Activated naive CD8-positive, alpha-beta T cell treated with anti-CD3 and anti-CD28 coated beads, Interleukin-2, amount 10 ng/mL, durations not matched to agents 7 days and 5 days (primary cell): ENCODE results near the gene ZNF830. TPM values are rescaled to one million over a fixed set of nuclear protein-coding genes. Genes with fewer than 3 reads are reported as not detected.
A peak's percentile ranks its signal among the peaks of the same experiment; 100 is the strongest.
"Not testable (repeated sequence)": the region's sequence is repeated elsewhere in the genome, so short reads cannot be mapped to it uniquely, and the experiment has no call there.

Experiments
- ATAC-seq: fragments of 150-1000 bp; cut with Tn5 transposase; one replicate; pipeline ENCODE4 v1.10.0; 2021; ENCODE audit warnings: low read depth, moderate library complexity
- POLR2A ChIA-PET: fragments of 350-600 bp; sonication (Branson Sonifier 250); formaldehyde crosslinking; loops from one replicate; lab custom pipeline; 2021; ENCODE audit warnings: antibody characterized with exemption; lab: Charles Lee
- DNase-seq: peaks from one replicate; pipeline ENCODE4 v3.0.0; 2021
- H3K27ac Mint-ChIP-seq: one replicate; pipeline ENCODE4 v1.8.0; 2022; ENCODE audit warnings: mild to moderate bottlenecking, mixed read lengths
- H3K27me3 Mint-ChIP-seq: one replicate; pipeline ENCODE4 v1.8.0; 2022; ENCODE audit warnings: mild to moderate bottlenecking, moderate library complexity, mixed read lengths
- H3K36me3 Mint-ChIP-seq: one replicate; pipeline ENCODE4 v1.8.0; 2021; ENCODE audit warnings: mild to moderate bottlenecking, mixed read lengths
- H3K4me1 Mint-ChIP-seq: one replicate; pipeline ENCODE4 v1.8.0; 2021; ENCODE audit warnings: mixed read lengths
- H3K4me3 Mint-ChIP-seq: one replicate; pipeline ENCODE4 v1.8.0; 2022; ENCODE audit warnings: mild to moderate bottlenecking, moderate library complexity, mixed read lengths
- H3K9me3 Mint-ChIP-seq: one replicate; pipeline ENCODE4 v1.8.0; 2021; ENCODE audit warnings: mixed read lengths
- total RNA-seq, 2 experiments: library from RNA; stranded (reverse); gene quantifications; one replicate each; pipeline ENCODE4 v1.2.3, GENCODE V29; 2021

The ZNF830 gene, protein sequence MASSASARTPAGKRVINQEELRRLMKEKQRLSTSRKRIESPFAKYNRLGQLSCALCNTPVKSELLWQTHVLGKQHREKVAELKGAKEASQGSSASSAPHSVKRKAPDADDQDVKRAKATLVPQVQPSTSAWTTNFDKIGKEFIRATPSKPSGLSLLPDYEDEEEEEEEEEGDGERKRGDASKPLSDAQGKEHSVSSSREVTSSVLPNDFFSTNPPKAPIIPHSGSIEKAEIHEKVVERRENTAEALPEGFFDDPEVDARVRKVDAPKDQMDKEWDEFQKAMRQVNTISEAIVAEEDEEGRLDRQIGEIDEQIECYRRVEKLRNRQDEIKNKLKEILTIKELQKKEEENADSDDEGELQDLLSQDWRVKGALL
- 10 to 100 TPM; 29.5 to 33.4 TPM for total RNA-seq

DNA sequence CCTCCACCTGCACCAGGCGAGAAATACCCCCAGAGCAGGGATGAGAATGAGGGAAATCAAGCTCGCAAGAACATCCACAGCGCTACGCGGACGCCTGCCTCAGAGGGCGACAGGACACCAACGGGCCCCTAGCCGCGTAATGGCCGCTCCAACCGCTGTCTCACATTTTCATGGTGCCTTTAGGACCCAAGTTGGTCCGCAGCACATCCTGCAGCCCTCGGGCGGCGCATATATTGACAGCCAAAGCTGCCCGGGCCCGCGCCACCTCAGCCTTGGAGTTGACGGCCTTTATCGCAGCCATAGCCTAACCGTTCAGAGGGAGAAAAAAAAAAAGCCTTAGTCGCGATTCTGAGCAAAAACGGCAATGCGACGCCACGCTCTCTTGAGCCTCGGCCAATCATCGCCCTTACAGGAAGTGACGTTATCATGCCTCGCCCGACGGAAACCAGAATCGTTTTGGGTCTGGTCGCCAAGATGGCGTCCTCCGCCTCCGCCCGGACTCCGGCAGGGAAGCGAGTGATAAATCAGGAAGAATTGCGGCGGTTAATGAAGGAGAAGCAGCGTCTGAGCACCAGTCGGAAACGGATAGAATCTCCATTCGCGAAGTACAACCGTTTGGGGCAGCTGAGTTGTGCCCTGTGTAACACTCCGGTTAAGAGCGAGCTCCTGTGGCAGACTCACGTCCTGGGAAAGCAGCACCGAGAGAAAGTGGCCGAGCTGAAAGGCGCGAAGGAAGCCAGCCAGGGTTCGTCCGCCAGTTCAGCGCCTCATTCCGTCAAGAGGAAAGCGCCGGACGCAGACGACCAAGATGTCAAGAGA is at the start of gene ZNF830, which contains the start of gene CCT6B:
Gene ZNF830 (plus strand): TSS at position 448 of the 819 bp plus-strand sequence. CDS start 27 bp downstream, at position 475.
Gene CCT6B (minus strand): TSS at position 368 of the 819 bp plus-strand sequence. CDS start 67 bp downstream, at position 301.
- H3K36me3 Mint-ChIP-seq, result peaks cover 22% of the 10 kb centered on the region
- peaks cover 4% of the 10 kb centered on the region for H3K27me3 Mint-ChIP-seq
- H3K9me3 Mint-ChIP-seq, result peaks cover 2% of the 10 kb centered on the region
- POLR2A ChIA-PET, result interaction anchor here (0.9 to 1.7 kb wide), 6 partner anchors 9 to 129 kb away, joined by 3 to 22 read pairs (median 4); partner anchors contain the start of genes LIG3 and RFFL
- peaks cover 20% of the 10 kb centered on the region for H3K4me1 Mint-ChIP-seq
- peak within 1 kb of the TSS; percentile 100 for H3K4me3 Mint-ChIP-seq
- DNase-seq, result peak; percentile 87
- peak; percentile 92 for ATAC-seq
- H3K27ac Mint-ChIP-seq, result peak within 1 kb of the TSS; percentile 100

DNA sequence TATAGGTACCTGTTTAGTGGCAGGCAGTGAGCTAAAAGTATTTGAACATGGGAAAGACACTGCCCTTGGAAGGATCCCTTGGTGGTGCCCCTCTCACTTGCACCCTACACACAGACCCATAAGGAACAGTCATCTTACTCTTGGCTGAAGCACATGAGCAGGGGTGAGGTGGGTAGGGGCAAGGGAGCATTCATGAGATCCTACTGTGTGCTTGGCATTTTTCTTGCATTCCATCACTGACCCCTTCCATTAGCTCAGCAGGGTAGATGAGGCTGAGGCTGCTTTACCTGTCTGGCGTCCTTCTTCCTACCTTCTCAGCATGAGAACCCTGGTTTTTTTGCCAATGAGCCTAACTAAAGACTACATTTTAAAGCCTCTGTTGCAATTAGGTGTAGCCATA is 48.3 kb upstream of the ZNF830 start:
- DNase-seq, result no peak

DNA sequence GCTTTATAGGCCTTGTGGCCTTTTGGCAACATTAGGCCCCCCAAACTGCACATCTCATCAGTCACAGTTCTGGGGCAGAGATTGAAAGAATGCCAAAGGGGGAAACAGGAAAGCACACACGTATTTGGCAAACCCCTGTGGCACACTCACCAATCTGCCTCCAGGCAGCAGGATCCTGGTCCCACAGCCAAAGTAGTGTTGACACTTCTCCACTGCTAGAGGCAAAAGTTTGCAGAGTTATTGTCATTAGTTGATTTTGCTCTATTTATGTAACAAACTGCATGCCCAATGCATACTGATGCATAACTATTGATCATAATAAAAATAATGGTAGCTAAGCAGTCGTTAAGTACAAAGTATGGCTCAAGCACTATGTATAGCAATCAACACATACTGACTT is 45.2 kb upstream of the ZNF830 start:
- Mint-ChIP-seq H3K27ac (no peak overlapping the region), H3K9me3 (no peaks in the 10 kb centered on the region), H3K36me3 (no peaks in the 10 kb centered on the region), H3K4me1 (no peaks in the 10 kb centered on the region), H3K27me3 (peaks cover 3% of the 10 kb centered on the region), H3K4me3 (no peak overlapping the region)
- DNase-seq (no peak), ATAC-seq (no peak)
- POLR2A ChIA-PET, result no interaction called here

More for the DNA sequence above, 48.3 kb upstream of the ZNF830 start:
- no peaks in the 10 kb centered on the region for H3K4me1 Mint-ChIP-seq
- H3K27ac Mint-ChIP-seq, result no peak overlapping the region
- H3K27me3 Mint-ChIP-seq, result peaks cover 2% of the 10 kb centered on the region
- H3K36me3 Mint-ChIP-seq, result no peaks in the 10 kb centered on the region
- no peak overlapping the region for H3K4me3 Mint-ChIP-seq
- no peaks in the 10 kb centered on the region for H3K9me3 Mint-ChIP-seq
- ATAC-seq, result no peak
- POLR2A ChIA-PET, result no interaction called here

DNA sequence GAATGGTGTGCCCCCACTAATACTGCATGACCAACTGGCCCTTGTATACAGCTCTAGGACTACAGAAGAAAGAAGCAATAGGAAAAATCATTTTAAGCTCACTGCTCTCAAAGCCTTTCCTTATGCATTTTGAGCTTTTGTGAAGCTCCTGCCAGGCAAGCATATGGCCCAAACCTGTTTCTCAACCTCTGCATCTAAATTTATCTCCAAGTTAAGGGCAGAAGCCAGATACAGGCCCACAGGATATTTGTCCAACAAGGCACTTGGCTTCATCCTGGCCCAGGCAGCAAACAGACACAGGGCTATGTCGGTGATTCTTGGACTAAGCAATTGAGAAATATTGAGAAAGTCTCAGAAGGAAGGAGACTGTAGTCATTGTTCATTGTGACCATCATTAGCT is 44.0 kb upstream of the ZNF830 start:
- Mint-ChIP-seq H3K4me1 (no peaks in the 10 kb centered on the region), H3K9me3 (no peaks in the 10 kb centered on the region), H3K4me3 (no peak overlapping the region), H3K27me3 (peaks cover 3% of the 10 kb centered on the region), H3K36me3 (no peaks in the 10 kb centered on the region), H3K27ac (no peak overlapping the region)
- ATAC-seq (no peak), DNase-seq (no peak)
- POLR2A ChIA-PET, result no interaction called here

- no peak for DNase-seq
- Mint-ChIP-seq H3K27me3 (peaks cover 2% of the 10 kb centered on the region), H3K4me1 (no peaks in the 10 kb centered on the region), H3K36me3 (no peaks in the 10 kb centered on the region), H3K27ac (no peak overlapping the region), H3K9me3 (no peaks in the 10 kb centered on the region), H3K4me3 (no peak overlapping the region)
- POLR2A ChIA-PET, result no interaction called here
- no peak for ATAC-seq
These were observed 40.7 kb upstream of the ZNF830 start for GRCh38 chr17:34920676-34921075.

GRCh38 chr17:34926661-34927060 is 34.7 kb upstream of the ZNF830 start:
- no peaks in the 10 kb centered on the region for H3K9me3 Mint-ChIP-seq
- no peak overlapping the region for H3K27ac Mint-ChIP-seq
- H3K4me3 Mint-ChIP-seq, result no peak overlapping the region
- no peaks in the 10 kb centered on the region for H3K4me1 Mint-ChIP-seq
- H3K36me3 Mint-ChIP-seq, result no peaks in the 10 kb centered on the region
- DNase-seq (no peak), ATAC-seq (no peak)
- POLR2A ChIA-PET, result no interaction called here
- no peaks in the 10 kb centered on the region for H3K27me3 Mint-ChIP-seq

- Mint-ChIP-seq H3K4me1 (no peaks in the 10 kb centered on the region), H3K27ac (no peak overlapping the region), H3K9me3 (no peaks in the 10 kb centered on the region), H3K36me3 (no peaks in the 10 kb centered on the region), H3K27me3 (peaks cover 13% of the 10 kb centered on the region), H3K4me3 (no peak overlapping the region)
- DNase-seq, result no peak
- POLR2A ChIA-PET, result no interaction called here
- no peak for ATAC-seq
These were observed 31.1 kb upstream of the ZNF830 start for GRCh38 chr17:34930283-34930682.

- H3K36me3 Mint-ChIP-seq, H3K9me3 Mint-ChIP-seq, H3K27me3 Mint-ChIP-seq, H3K4me3 Mint-ChIP-seq, H3K27ac Mint-ChIP-seq, DNase-seq, POLR2A ChIA-PET, ATAC-seq, H3K4me1 Mint-ChIP-seq: not testable (repeated sequence)
These were observed 10.6 kb upstream of the ZNF830 start for GRCh38 chr17:34950780-34951179.

GRCh38 chr17:34958438-34958837 is 2.9 kb upstream of the ZNF830 start:
- POLR2A ChIA-PET, result no interaction called here
- no peak overlapping the region for H3K4me3 Mint-ChIP-seq
- H3K4me1 Mint-ChIP-seq, result peaks cover 17% of the 10 kb centered on the region
- no peak for DNase-seq
- H3K9me3 Mint-ChIP-seq, result peaks cover 2% of the 10 kb centered on the region
- no peak for ATAC-seq
- peaks cover 4% of the 10 kb centered on the region for H3K27me3 Mint-ChIP-seq
- peaks cover 15% of the 10 kb centered on the region for H3K36me3 Mint-ChIP-seq
- no peak overlapping the region for H3K27ac Mint-ChIP-seq

GRCh38 chr17:34974179-34974578 is 12.8 kb downstream of the ZNF830 start:
- POLR2A ChIA-PET, result interaction anchor here (1.0 kb wide), 1 partner anchor 9 kb away, joined by 3 read pairs; no protein-coding TSS in a partner anchor
- ATAC-seq (no peak), DNase-seq (no peak)
- Mint-ChIP-seq H3K27ac (no peak overlapping the region), H3K9me3 (no peaks in the 10 kb centered on the region), H3K27me3 (peaks cover 2% of the 10 kb centered on the region), H3K4me1 (peaks cover 7% of the 10 kb centered on the region), H3K36me3 (peaks cover 4% of the 10 kb centered on the region), H3K4me3 (no peak overlapping the region)

DNA sequence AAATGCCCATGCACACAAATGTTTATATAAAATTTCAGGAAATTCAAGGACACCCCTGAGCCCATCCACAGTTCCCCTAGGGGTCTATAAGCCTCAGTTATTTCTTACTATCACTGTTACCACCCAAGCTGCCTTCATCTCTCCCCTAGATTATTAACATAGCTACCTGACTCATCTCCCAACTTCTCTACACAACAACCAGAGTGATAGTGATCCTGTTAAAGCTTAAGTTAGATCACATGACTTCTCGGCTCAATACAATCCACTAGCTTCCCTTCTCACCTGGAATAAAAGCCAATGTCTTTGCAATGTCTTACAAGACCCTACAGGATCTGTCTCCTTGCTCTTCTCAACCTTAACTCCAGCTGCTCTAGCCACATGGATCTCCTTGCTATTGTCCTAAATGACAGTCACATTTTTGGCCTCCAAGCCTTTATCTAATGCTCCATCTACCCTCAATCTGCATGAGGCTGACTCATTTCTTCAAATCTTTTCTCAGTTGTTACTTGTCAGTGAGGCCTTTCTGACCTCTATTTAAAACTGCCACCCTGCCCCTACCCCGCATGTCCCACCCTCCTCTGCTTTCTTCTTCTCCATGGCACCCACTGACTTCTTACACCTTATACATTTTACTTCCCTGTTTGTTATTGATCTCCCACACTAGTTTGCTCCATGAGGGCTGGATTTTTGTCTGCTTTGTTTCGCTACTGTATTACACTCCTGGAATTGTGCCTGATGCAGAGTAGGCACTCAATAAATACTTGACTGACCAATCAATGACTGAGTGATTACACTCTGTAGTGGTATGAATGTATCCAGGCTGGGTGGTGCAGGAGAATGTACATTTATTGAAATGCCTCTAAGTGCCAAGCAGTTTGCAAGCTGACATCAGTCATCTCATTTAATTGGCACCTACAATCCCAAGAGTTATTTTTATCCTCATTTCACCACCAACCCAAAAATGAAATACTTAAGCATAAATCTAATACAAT is 13.8 kb downstream of the ZNF830 start:
- H3K4me3 Mint-ChIP-seq, result no peak overlapping the region
- H3K27me3 Mint-ChIP-seq, result peaks cover 2% of the 10 kb centered on the region
- DNase-seq, result no peak
- H3K9me3 Mint-ChIP-seq, result no peaks in the 10 kb centered on the region
- H3K4me1 Mint-ChIP-seq, result peaks cover 13% of the 10 kb centered on the region
- POLR2A ChIA-PET, result interaction anchor here (1.0 kb wide), 1 partner anchor 8 kb away, joined by 3 read pairs; no protein-coding TSS in a partner anchor
- no peak for ATAC-seq
- peaks cover 2% of the 10 kb centered on the region for H3K36me3 Mint-ChIP-seq
- H3K27ac Mint-ChIP-seq, result no peak overlapping the region

DNA sequence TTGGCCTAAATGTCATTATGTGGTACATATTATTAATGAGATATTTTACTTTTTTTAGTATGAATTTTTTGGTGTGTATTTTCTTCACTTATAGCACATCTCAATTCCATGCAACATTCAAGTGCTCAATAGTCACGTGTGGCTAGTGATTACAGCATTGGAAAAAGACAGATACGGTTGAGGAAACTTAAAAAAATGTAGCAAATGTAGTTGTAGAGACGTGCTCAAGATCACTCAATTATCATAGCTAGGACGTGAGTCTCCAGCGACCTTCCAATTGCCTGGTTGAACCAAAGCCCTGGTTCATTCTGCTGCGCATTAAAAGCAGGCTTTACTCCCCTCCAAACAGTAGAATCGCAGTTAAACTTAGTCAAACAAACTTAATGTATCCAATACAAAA is 17.8 kb downstream of the ZNF830 start:
- ATAC-seq, result no peak
- POLR2A ChIA-PET, result interaction anchor here (3.4 kb wide), 1 partner anchor 18 kb away, joined by 22 read pairs; the partner anchor contains the start of genes CCT6B and ZNF830
- H3K4me1 Mint-ChIP-seq, result peaks cover 31% of the 10 kb centered on the region
- no peaks in the 10 kb centered on the region for H3K27me3 Mint-ChIP-seq
- no peaks in the 10 kb centered on the region for H3K9me3 Mint-ChIP-seq
- no peak overlapping the region for H3K27ac Mint-ChIP-seq
- peaks cover 3% of the 10 kb centered on the region for H3K36me3 Mint-ChIP-seq
- no peak for DNase-seq
- H3K4me3 Mint-ChIP-seq, result no peak overlapping the region
